Measurements from ENCODE around the gene IL17C. TPM values are rescaled to one million over a fixed set of nuclear protein-coding genes. Genes with fewer than 3 reads are reported as not detected.

The IL17C gene
- total RNA-seq, 1 donor from 2014 or later, result not detected

- no peak for DNase-seq (ENCODE audit: low spot score)
These were observed 28.3 kb upstream of the IL17C start for GRCh38 chr16:88610080-88610479.

GRCh38 chr16:88610909-88611812 is 27.2 kb upstream of the IL17C start:
- DNase-seq (ENCODE audit: low spot score), result no peak

- DNase-seq (ENCODE audit: low spot score), result no peak
These were observed 25.1 kb upstream of the IL17C start for GRCh38 chr16:88613293-88613692.

GRCh38 chr16:88613911-88614817 is 24.2 kb upstream of the IL17C start:
- DNase-seq (ENCODE audit: low spot score), result no peak

- no peak for DNase-seq (ENCODE audit: low spot score)
These were observed 23.4 kb upstream of the IL17C start for GRCh38 chr16:88614818-88615580.

- DNase-seq (ENCODE audit: low spot score), result peak; percentile 73
These were observed 22.1 kb upstream of the IL17C start for GRCh38 chr16:88616320-88616719.

GRCh38 chr16:88616736-88617135 is 21.6 kb upstream of the IL17C start:
- DNase-seq (ENCODE audit: low spot score), result no peak

- DNase-seq (ENCODE audit: low spot score), result no peak
These were observed 20.9 kb upstream of the IL17C start for GRCh38 chr16:88617268-88618031.

- no peak for DNase-seq (ENCODE audit: low spot score)
These were observed 20.0 kb upstream of the IL17C start for GRCh38 chr16:88618182-88618955.

- no peak for DNase-seq (ENCODE audit: low spot score)
These were observed 19.3 kb upstream of the IL17C start for GRCh38 chr16:88618956-88619667.

GRCh38 chr16:88619859-88620815 is 18.2 kb upstream of the IL17C start:
- DNase-seq (ENCODE audit: low spot score), result no peak

GRCh38 chr16:88622125-88622524 is 16.2 kb upstream of the IL17C start:
- DNase-seq (ENCODE audit: low spot score), result no peak

- no peak for DNase-seq (ENCODE audit: low spot score)
These were observed 15.5 kb upstream of the IL17C start for GRCh38 chr16:88622866-88623265.

- DNase-seq (ENCODE audit: low spot score), result no peak
These were observed 14.5 kb upstream of the IL17C start for GRCh38 chr16:88623858-88624257.

- no peak for DNase-seq (ENCODE audit: low spot score)
These were observed 13.9 kb upstream of the IL17C start for GRCh38 chr16:88624481-88624880.

GRCh38 chr16:88624977-88625576 is 13.3 kb upstream of the IL17C start:
- DNase-seq (ENCODE audit: low spot score), result no peak

- no peak for DNase-seq (ENCODE audit: low spot score)
These were observed 11.7 kb upstream of the IL17C start for GRCh38 chr16:88626646-88627045.

Measured in ureter (tissue), 1 donor.